SK-N-MC (cell line): ENCODE data around the gene CCDC71L.

Experiments
- EZH2 ChIP-seq: fragments of 200-600 bp; sonication (generic); IDR thresholded peaks from one replicate; pipeline ENCODE4 v1.6.1; 2017; ENCODE audit warnings: antibody characterized with exemption
- FOXP2 ChIP-seq: optimal IDR thresholded peaks from 2 replicates; pipeline ENCODE3; 2011; ENCODE audit warnings: mild to moderate bottlenecking, moderate library complexity; ENCODE audit not compliant: insufficient read depth; ENCODE audit errors: extremely low read length, control extremely low read depth
- POLR2AphosphoS5 ChIP-seq: IDR thresholded peaks from 2 replicates; pipeline ENCODE4 v1.6.1; 2012; ENCODE audit warnings: mild to moderate bottlenecking, low read depth, low read length, borderline replicate concordance

- TF ChIP-seq POLR2AphosphoS5 (no peak), EZH2 (no peak), FOXP2 (no peak)
Observed at GRCh38 chr7:106623853-106624252, 37.1 kb downstream of the CCDC71L start.
